ENCODE measurements around the gene F2RL3. TPM values are rescaled to one million over a fixed set of nuclear protein-coding genes. Genes with fewer than 3 reads are reported as not detected.

F2RL3 gene
- total and polyA plus RNA-seq, 7 donors = 0.69 to 3.9 (median 1.9) TPM

- no peaks in the 10 kb centered on the region for H3K9me3 ChIP-seq
- peak overlapping the region; percentile 22 to 62 (median 56) for H3K27ac ChIP-seq
- peaks cover 10 to 21% (median 12%) of the 10 kb centered on the region in 3 donors for H3K27me3 ChIP-seq
- DNase-seq = no peak
- peak overlapping the region; percentile 31 to 60 (median 54) for H3K4me3 ChIP-seq
- TF ChIP-seq POLR2AphosphoS5 (IDR thresholded peaks at IDR 0.05) = peak in 3 of 4 donors; percentile 33 to 50 (median 46)
- no peak for TF ChIP-seq EP300 (IDR thresholded peaks at IDR 0.05)
- no peak for TF ChIP-seq POLR2A (IDR thresholded peaks at IDR 0.05)
- TF ChIP-seq CTCF (IDR thresholded peaks at IDR 0.05) = no peak
- intact Hi-C loops (cut with DNase I) = no loop called here
- 3% methylated on average over 66 of the region's 66 CpGs for WGBS, 2 donors
- H3K4me1 ChIP-seq = peaks cover 0 to 25% (median 10%) of the 10 kb centered on the region in 4 donors
- H3K36me3 ChIP-seq = no peaks in the 10 kb centered on the region
Measured at GRCh38 chr19:16896146-16897028, 7.6 kb downstream of the F2RL3 start.

GRCh38 chr19:16897029-16897855 is 8.4 kb downstream of the F2RL3 start:
- TF ChIP-seq EP300 (IDR thresholded peaks at IDR 0.05) = no peak
- TF ChIP-seq POLR2AphosphoS5 (IDR thresholded peaks at IDR 0.05) = peak in 3 of 4 donors; percentile 33 to 58 (median 35)
- Histone ChIP-seq H3K27me3 (peaks cover 10 to 21% (median 12%) of the 10 kb centered on the region in 3 donors), H3K4me3 (peak overlapping the region; percentile 40 to 60 (median 54)), H3K36me3 (no peaks in the 10 kb centered on the region), H3K4me1 (peaks cover 0 to 25% (median 10%) of the 10 kb centered on the region in 4 donors), H3K27ac (peak overlapping the region; percentile 54 to 89 (median 74)), H3K9me3 (no peaks in the 10 kb centered on the region)
- peak; percentile 95 for DNase-seq
- intact Hi-C loops (cut with DNase I) = no loop called here
- 2 to 13% methylated on average over 67 to 68 of the region's 68 CpGs for WGBS, 2 donors

- intact Hi-C loops (cut with DNase I) = no loop called here
- Histone ChIP-seq H3K36me3 (no peaks in the 10 kb centered on the region), H3K4me3 (peak overlapping the region; percentile 40 to 60 (median 54)), H3K27me3 (peaks cover 10 to 21% (median 12%) of the 10 kb centered on the region in 3 donors), H3K4me1 (peaks cover 0 to 25% (median 10%) of the 10 kb centered on the region in 4 donors), H3K9me3 (no peaks in the 10 kb centered on the region), H3K27ac (peak overlapping the region; percentile 54 to 89 (median 74))
- TF ChIP-seq POLR2AphosphoS5 (IDR thresholded peaks at IDR 0.05) (no peak), POLR2A (IDR thresholded peaks at IDR 0.05) (no peak), CTCF (IDR thresholded peaks at IDR 0.05) (no peak), EP300 (IDR thresholded peaks at IDR 0.05) (no peak)
- 11 to 34% methylated on average over 30 of the region's 30 CpGs for WGBS, 2 donors
- no peak for DNase-seq
Measured at GRCh38 chr19:16897856-16898161, 9.0 kb downstream of the F2RL3 start.

- no peak overlapping the region for H3K4me3 ChIP-seq
- peaks cover 10 to 21% (median 12%) of the 10 kb centered on the region in 3 donors for H3K27me3 ChIP-seq
- no peaks in the 10 kb centered on the region for H3K9me3 ChIP-seq
- H3K4me1 ChIP-seq = peaks cover 0 to 25% (median 10%) of the 10 kb centered on the region in 4 donors
- 80 to 87% methylated on average over 12 of the region's 12 CpGs for WGBS, 2 donors
- no peaks in the 10 kb centered on the region for H3K36me3 ChIP-seq
- TF ChIP-seq POLR2AphosphoS5 (IDR thresholded peaks at IDR 0.05) (no peak), CTCF (IDR thresholded peaks at IDR 0.05) (no peak), EP300 (IDR thresholded peaks at IDR 0.05) (no peak), POLR2A (IDR thresholded peaks at IDR 0.05) (no peak)
- no peak for DNase-seq
- intact Hi-C loops (cut with DNase I) = no loop called here
- no peak overlapping the region for H3K27ac ChIP-seq
Measured at GRCh38 chr19:16898361-16899015, 9.7 kb downstream of the F2RL3 start.

Data from sigmoid colon (tissue), 7 donors.